ENCODE results near the gene PICK1. TPM values are rescaled to one million over a fixed set of nuclear protein-coding genes. Genes with fewer than 3 reads are reported as not detected.
"Not testable (repeated sequence)": the region's sequence is repeated elsewhere in the genome, so short reads cannot be mapped to it uniquely, and the experiment has no call there.

Gene PICK1
- total RNA-seq, 1 donor from 2014 or later, result 5.5 TPM

DNA sequence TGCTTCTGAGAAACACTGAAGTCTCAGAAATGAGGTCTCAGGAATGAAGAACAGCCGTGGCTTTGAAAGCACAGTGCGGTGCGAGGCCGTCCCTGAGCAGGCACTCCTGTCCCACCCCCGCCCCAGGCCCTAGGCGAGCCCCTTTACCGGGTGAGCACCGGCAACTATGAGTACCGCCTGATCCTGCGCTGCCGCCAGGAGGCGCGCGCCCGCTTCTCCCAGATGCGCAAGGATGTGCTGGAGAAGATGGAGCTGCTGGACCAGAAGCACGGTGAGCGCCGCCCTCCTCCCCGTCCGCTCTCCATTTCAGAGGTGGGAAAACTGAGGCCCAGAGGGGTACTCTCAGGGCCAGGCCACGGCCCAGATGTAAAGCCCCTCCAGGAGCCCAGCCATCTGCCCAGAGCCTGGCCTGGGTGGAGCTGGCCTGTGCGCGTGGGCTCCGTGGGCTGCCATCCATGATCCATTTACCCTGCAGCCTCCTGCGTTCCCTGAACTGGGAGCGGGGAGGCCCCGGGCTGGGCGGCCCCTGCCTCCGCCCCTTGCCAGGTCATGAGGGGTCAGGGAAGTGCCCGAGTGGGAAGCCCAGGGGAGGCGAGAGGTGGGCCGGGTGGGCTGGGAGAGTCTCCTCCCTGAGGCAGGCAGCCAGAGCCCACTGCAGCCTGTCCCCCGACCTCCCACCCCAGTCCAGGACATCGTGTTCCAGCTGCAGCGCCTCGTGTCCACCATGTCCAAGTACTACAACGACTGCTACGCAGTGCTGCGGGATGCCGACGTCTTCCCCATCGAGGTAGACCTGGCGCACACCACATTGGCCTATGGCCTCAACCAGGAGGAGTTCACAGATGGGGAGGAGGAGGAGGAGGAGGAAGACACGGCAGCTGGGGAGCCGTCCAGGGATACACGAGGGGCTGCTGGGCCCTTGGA, 17.2 kb downstream of the PICK1 start:
- DNase-seq (ENCODE audit: low spot score), result peak; percentile 42

DNA sequence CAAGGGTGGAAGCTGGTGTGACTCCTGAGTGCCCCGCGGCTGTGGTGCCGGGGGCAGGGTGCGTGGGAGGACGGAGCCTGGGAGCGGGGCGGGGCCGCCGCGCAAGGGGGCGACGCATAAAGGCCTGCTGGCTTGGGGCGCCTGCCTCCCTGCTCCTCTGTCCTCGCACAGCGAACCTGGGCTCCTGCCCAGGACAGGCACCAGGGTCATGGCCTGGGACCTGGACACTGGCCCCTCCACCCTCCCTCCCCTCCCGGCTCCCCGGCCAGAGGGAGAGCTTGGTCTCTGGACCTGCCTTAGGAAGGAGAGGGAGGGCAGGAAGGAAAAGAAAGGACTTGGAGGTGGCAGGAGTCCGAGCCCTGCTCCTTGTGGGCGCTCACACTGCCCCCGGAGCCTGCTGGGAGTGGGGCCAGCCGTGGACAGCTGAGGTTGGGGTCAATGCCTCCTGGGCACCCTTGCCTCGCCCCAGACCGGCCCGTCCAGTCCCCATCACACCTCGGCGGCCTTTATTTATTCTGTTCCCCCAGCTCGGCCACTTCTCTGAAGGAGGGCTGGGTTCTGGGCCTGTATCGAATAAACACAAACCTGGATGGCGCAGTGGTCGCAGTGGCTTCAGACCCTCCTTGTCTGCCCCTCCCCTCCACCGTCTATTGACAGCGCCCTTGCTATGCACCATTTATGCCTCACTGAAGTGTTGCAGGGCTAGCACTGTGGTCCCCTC, 18.1 kb downstream of the PICK1 start:
- DNase-seq (ENCODE audit: low spot score), result no peak

GRCh38 chr22:38075961-38076360, 18.8 kb downstream of the PICK1 start:
- DNase-seq (ENCODE audit: low spot score), result no peak

- DNase-seq (ENCODE audit: low spot score), result no peak
Observed at GRCh38 chr22:38077096-38077495, 19.9 kb downstream of the PICK1 start.

DNA sequence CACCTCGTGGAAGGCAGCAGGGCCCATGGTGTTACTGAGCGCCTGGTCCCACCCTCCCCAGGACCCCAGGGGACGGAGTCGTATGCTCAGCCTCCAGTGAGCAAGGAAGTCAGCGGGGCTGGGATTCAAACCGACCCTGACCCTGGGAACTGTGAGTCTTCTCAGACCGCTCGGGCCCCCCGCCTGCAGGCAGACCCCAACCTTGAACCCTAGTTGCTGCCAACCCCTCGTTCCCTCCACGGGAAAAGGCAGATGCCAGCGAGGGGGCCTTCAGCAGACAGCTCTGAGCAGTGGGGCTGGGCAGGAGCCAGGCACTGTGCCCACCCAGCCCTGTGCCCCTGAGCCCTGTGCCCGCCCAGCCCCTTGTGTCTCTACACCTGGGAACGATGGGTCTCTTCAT, 20.4 kb downstream of the PICK1 start:
- DNase-seq (ENCODE audit: low spot score), result no peak

GRCh38 chr22:38078046-38078840, 21.0 kb downstream of the PICK1 start:
- DNase-seq (ENCODE audit: low spot score), result no peak

DNA sequence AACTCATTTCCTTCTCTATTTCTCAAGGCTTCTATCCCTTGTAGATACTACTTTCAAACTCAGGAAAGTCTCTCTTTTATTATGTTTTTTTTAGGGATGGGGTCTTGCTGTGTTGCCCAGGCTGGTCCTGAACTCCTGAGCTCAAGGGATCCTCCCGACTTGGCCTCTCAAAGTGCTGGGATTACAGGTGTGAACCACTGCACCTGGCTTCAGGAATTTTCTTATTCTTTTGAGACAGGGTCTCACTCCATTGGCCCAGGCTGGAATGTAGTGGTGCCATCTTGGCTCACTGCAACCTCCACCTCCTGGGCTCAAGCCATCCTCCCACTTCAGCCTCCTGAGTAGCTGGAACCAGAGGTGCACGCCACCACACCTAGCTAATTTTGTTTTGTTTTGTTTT, 22.0 kb downstream of the PICK1 start:
- DNase-seq (ENCODE audit: low spot score), result not testable (repeated sequence)

DNA sequence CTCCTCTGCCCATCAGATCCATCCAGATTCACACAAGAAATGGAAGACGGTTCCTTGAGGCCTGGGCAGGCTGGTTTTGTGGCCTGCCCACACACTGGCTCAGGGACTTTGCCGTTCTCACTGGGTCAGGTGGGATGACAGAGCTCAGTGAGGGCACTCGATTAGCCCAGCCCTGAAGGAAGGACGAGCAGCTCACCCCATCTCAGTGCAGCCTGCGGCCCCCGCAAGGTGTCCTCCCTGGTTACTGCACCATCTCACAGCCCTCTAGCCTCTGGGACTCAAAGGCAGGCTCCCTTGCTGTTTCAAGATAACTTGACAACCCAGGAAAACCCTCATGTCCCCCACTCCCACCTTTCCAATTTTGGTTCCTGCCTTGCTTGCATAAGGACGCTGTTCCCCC, 22.6 kb downstream of the PICK1 start:
- no peak for DNase-seq (ENCODE audit: low spot score)

GRCh38 chr22:38080474-38080849, 23.3 kb downstream of the PICK1 start:
- no peak for DNase-seq (ENCODE audit: low spot score)

GRCh38 chr22:38080850-38081635, 23.8 kb downstream of the PICK1 start:
- DNase-seq (ENCODE audit: low spot score), result no peak

- no peak for DNase-seq (ENCODE audit: low spot score)
Observed at GRCh38 chr22:38081636-38081940, 24.4 kb downstream of the PICK1 start.

DNA sequence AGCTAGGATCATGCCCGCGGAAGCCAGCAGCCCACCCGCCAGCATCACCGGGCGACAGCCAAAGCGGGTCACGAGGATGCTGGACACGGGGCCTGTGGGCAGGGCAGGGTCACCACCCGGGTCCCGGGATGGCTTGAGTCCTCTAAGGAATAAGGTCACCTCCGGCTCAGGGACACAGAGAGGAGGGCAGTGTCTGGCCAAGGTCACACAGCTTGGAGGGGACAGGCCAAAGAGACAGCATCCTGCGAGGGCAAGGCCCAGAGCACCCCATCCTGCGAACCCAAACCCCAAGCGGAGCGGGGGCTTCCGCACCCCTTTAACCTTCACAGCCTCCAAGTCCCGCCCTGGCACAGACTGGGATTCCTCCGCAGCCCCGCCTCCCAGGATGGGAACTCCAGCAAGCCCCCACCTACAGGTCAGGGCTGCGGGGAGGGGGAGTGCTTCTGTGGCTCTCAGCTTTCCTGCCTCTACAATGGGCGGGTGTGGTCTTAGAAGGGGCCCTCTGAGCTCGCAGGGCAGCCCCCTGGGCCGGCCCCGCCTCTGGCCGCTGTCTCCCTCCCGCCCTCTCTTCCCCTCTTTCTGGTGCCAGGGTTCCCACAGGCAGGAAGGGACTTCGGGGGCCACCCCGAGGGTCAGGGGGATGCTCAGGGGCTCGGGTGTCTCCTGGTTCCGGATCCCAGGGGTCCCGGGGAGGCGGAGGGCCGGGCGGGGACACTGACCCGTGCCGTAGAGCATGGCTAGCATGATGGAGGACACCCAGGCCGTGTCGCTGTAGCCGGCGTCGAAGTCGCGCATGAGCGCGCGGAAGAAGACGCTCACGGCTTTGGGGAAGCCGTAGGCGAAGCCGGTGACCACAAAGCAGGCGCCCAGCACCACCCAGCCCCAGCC, 25.0 kb downstream of the PICK1 start:
- no peak for DNase-seq (ENCODE audit: low spot score)

DNA sequence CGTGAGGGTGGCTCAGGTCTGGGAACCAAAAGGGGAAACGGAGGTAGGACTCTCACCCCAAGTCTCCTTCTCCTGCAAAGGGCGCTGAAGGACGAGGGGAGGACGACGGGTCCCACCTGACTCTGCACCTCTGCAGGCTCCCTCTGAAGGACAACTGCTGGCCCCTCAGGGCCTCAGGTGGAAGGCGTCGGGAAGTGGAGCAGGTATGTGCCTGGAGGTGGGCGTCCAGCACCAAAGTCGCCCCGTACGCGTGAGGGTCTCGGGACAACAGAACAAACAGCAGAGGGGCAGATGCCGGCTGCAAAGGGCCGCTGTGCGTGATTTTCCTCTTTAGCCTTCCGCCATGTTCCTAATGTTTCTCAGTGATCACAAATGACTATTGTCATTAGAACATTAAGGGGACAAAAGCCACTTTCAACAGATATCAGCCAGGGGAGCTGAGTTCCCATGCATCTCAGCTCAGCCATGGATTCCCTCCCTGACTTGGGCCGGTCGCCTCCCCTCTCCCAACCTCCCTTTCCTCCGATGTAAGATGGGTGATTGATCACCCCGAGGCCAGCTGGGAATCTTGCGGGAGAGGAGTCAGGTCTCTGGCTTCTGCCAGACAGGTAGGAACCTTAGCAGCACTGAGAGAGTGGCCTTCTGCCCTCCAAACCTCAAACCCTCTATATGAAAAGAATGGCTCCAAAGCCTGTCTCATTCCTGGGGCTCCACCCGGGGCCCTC, 25.9 kb downstream of the PICK1 start:
- no peak for DNase-seq (ENCODE audit: low spot score)

GRCh38 chr22:38083931-38084631, 26.9 kb downstream of the PICK1 start, which contains the start of gene SLC16A8:
Gene SLC16A8, minus strand, starts transcription at chr22:38084184. Its CDS starts 1,311 bp downstream, at chr22:38082873.
- DNase-seq (ENCODE audit: low spot score), result no peak

DNA sequence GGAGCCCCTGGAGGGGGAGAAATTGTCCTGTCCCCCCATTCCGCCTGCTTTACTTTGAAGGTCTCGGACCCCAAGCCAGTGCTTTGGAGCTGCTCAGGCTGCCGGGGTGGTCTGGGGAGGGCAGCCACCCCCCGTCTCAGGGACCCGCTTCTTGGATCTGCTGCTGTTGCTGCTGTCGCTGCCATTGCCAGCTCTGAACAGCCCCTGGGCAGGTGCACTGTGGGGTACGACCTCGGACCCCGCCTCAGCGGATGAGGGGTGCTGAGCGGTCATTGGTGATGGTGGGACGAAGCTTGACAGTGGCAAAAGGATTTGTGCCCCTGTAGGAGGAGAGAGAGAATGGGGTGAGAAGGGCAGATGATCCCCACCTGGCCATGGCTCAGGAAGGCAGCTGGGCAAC, 27.9 kb downstream of the PICK1 start:
- DNase-seq (ENCODE audit: low spot score), result no peak

DNA sequence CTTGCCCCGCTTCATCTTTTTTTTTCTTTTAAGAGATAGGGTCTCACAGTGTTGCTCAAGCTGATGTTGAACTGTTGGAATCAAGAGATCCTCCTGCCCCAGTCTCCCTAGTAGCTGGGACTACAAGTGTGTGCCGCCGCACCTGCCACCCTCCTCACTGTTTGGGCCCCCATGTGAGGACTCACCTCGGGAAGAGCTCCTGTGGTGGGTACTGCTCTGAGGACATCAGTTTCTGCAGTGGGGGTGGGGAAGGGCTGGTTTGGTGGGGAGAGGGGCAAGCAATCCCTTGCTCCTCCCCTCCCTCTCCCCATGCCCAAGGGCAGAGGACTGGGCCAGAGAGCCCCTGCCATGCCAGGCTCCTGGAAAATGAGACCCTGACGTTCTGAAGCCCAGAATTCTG, 28.3 kb downstream of the PICK1 start:
- no peak for DNase-seq (ENCODE audit: low spot score)

GRCh38 chr22:38086001-38086845, 29.0 kb downstream of the PICK1 start:
- no peak for DNase-seq (ENCODE audit: low spot score)

GRCh38 chr22:38086942-38087341, 29.7 kb downstream of the PICK1 start:
- no peak for DNase-seq (ENCODE audit: low spot score)
